Fibroblast of lung (primary cell): ENCODE data around the gene NTF4.

ENCODE experiments used
- EZH2 ChIP-seq: IDR thresholded peaks from 2 replicates; pipeline ENCODE4 v1.5.1; 2012; ENCODE audit warnings: low read length, control low read depth, mild to moderate bottlenecking; ENCODE audit errors: missing control alignments
- TF ChIP-seq, protein P1 (sequence below), 2 donors: IDR thresholded peaks in 1 of 2; conservative IDR thresholded peaks in 1 of 2; 1 replicate in 1 of 2; 2 replicates in 1 of 2; pipeline ENCODE4 v1.5.1; 2011 to 2012; ENCODE audit warnings: low read length in 2 of 2, control low read depth in 1 of 2, inconsistent platforms in 1 of 2, low read depth in 1 of 2, mild to moderate bottlenecking in 1 of 2

DNA sequence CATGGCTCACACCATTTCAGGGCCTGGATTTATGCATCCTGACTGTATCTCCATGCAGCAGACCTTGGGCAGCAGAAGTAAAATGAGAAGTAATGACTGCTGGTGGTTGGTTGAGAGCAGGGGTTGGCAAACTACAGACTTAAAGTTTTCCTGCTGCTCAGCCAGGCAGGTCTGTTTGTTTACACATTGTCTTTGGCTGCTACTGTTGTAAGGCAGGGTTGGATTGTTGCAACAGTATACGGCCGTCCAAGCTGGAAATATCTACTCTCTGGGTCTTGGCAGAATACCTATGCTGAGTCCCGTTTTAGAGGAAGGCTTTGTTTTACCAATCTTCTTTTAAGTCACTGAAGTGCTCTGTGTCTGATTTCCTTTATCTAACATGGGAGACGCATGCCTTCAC is 34.2 kb upstream of the NTF4 start:
- TF ChIP-seq, protein P1, sequence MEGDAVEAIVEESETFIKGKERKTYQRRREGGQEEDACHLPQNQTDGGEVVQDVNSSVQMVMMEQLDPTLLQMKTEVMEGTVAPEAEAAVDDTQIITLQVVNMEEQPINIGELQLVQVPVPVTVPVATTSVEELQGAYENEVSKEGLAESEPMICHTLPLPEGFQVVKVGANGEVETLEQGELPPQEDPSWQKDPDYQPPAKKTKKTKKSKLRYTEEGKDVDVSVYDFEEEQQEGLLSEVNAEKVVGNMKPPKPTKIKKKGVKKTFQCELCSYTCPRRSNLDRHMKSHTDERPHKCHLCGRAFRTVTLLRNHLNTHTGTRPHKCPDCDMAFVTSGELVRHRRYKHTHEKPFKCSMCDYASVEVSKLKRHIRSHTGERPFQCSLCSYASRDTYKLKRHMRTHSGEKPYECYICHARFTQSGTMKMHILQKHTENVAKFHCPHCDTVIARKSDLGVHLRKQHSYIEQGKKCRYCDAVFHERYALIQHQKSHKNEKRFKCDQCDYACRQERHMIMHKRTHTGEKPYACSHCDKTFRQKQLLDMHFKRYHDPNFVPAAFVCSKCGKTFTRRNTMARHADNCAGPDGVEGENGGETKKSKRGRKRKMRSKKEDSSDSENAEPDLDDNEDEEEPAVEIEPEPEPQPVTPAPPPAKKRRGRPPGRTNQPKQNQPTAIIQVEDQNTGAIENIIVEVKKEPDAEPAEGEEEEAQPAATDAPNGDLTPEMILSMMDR (conservative IDR thresholded peaks at IDR 0.05 in 1 of 2, IDR thresholded peaks at IDR 0.05 in 1 of 2; ENCODE audit: low read depth in 1 of 2, low read length in 2 of 2), result no peak
- no peak for TF ChIP-seq EZH2
